Pancreas (tissue), 10 donors: ENCODE data around the gene ZBTB20. TPM values are rescaled to one million over a fixed set of nuclear protein-coding genes. Genes with fewer than 3 reads are reported as not detected.

ENCODE experiments used
- ATAC-seq, 4 donors: fragments of 200-7000 bp; cut with Tn5 transposase; one replicate each; pipeline versions ENCODE4 v1.8.0 to v1.9.1; 2020; ENCODE audit warnings: mild to moderate bottlenecking in 4 of 4, moderate library complexity in 4 of 4
- DNase-seq, 6 donors: peaks; one replicate each; pipeline ENCODE4 v3.0.0-alpha.2; 2020
- FAIRE-seq: peaks from 2 replicates; lab custom pipeline; 2012; peaks lifted over from hg19 to GRCh38; lab: Jason Lieb, UNC
- H3K27ac ChIP-seq, 4 donors: fragments of 200-600 bp; sonication (generic); 1 replicate in 3 of 4; 2 replicates in 1 of 4; pipeline versions ENCODE4 v1.5.0 to v1.8.0; 2020
- H3K27me3 ChIP-seq, 4 donors: fragments of 200-600 bp; one replicate each; pipeline ENCODE4 v1.8.0; 2021
- H3K36me3 ChIP-seq, 3 donors: fragments of 200-600 bp; sonication (generic) in 1 of 3; one replicate each; pipeline versions ENCODE4 v1.5.0 to v1.8.0; 2020 to 2021
- H3K4me1 ChIP-seq, 3 donors: fragments of 200-600 bp; one replicate each; pipeline ENCODE4 v1.8.0; 2021
- H3K4me3 ChIP-seq, 4 donors: fragments of 200-600 bp; sonication (generic) in 2 of 4; one replicate each; pipeline versions ENCODE4 v1.5.0 to v1.8.0; 2020 to 2021
- H3K9me3 ChIP-seq, 4 donors: fragments of 200-600 bp; one replicate each; pipeline ENCODE4 v1.8.0; 2021
- CTCF ChIP-seq, 4 donors: fragments of 200-600 bp; sonication (generic) in 3 of 4; IDR thresholded peaks; one replicate each; pipeline versions ENCODE4 v1.5.0 to v1.8.0; 2021; ENCODE audit warnings: antibody characterized with exemption in 4 of 4
- WGBS, 2 donors: extraction: QIAGEN DNeasy Blood & Tissue Kit; methylation state at CpG; one replicate each; pipeline ENCODE4 v1.1.7; 2013; 5-methylcytosine and 5-hydroxymethylcytosine counted together
- intact Hi-C, 3 donors: fragments of 100-400 bp; cut with DNase I; formaldehyde crosslinking; loops; one replicate each; pipeline versions ENCODE4 v1.11.1 to v1.14.2; 2022
- polyA plus RNA-seq, 2 donors: library from polyadenylated mRNA; stranded (reverse); fragments of 200-250 nt; gene quantifications; one replicate each; pipeline ENCODE4 v1.2.3, GENCODE V29; 2013
- total RNA-seq, 6 donors: library from RNA; stranded (reverse); fragmentation: NEBNext Ultra II Directional in 4 of 6; extraction: Animal tissue kit (Norgen Biotek cat#: 25700) in 4 of 6; gene quantifications; one replicate each; pipeline versions ENCODE4 v1.2.1 to v1.2.4, GENCODE V29; 2021 to 2023
- donor health status: healthy with polysubstance abuse.
- donor health status: DM: no; HTN: no; CAD: no; lungs with moderate emphysema.
- donor health status: DM: no; HTN: no; CAD: no.
- donor health status: control.
- donor health status: control.
- donor health status: Bipolar disorder and iron deficiency.
- donor health status: DM: yes; HTN: yes; CAD: no.
- donor health status: DM: no; HTN: no; CAD: no.
- donor health status: DM: no; HTN: no; CAD: no.
- donor health status: DM: yes; HTN: yes; CAD: no.

The ZBTB20 gene
- total and polyA plus RNA-seq, 8 donors = 1.3 to 81.5 (median 43.7) TPM

DNA sequence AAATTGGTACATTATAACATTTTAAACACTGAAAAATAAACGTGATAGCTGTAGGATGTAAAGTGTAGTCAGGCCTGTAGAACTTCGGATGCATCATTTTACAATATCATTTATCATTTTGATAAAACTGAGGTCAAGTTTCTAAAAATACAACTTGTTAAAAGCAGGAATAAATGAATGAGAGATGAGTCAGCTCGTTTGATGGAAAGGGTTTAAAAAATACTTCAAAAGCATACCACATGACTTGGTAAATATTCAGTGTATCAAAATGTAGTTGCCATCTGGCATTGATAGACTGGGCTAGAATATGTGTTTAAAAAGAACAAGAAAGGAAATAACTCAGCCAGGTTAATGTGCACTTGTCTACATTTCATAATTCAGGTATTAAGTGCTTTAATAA is 496.3 kb downstream of the ZBTB20 start:
- Histone ChIP-seq H3K9me3 (no peaks in the 10 kb centered on the region), H3K4me3 (no peak overlapping the region), H3K4me1 (peaks cover 0 to 7% (median 7%) of the 10 kb centered on the region in 3 donors), H3K27me3 (no peaks in the 10 kb centered on the region), H3K36me3 (no peaks in the 10 kb centered on the region), H3K27ac (peak overlapping the region in 1 of 4 donors; percentile 41)
- intact Hi-C loops = no loop called here
- TF ChIP-seq CTCF (IDR thresholded peaks at IDR 0.05) = no peak
- ATAC-seq = peak in 3 of 4 donors; percentile 44 to 65 (median 60)
- WGBS, 2 donors = 23 to 29% methylated on average over 3 of the region's 3 CpGs
- no peak for DNase-seq
- peak; percentile 9 for FAIRE-seq

- Histone ChIP-seq H3K4me1 (peaks cover 0 to 7% (median 7%) of the 10 kb centered on the region in 3 donors), H3K9me3 (no peaks in the 10 kb centered on the region), H3K27ac (no peak overlapping the region), H3K27me3 (no peaks in the 10 kb centered on the region), H3K36me3 (no peaks in the 10 kb centered on the region), H3K4me3 (no peak overlapping the region)
- FAIRE-seq (no peak), DNase-seq (no peak), ATAC-seq (peak in 2 of 4 donors; percentile 32 to 58)
- intact Hi-C loops = no loop called here
- no peak for TF ChIP-seq CTCF (IDR thresholded peaks at IDR 0.05)
Observed at GRCh38 chr3:114649331-114649730, 497.8 kb downstream of the ZBTB20 start.

DNA sequence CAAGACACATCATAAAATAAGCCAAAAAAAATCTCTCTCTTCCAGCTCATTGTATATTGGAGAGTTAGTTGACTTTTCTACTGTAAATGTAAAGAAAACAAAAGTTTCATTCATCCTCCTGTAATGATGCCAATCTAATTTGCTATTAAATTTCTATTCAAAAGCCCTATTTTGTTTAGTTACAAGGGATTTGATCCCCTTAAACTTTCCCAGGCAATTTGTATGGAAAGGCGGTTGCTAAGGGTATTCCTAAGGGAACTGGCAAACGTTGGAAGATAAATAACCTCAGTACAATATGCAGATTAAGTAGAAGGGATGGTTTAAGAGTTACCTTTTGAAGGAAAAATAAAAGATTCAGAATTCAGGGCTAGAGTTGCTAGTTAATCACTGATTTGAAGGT is 500.6 kb downstream of the ZBTB20 start:
- Histone ChIP-seq H3K4me3 (no peak overlapping the region), H3K36me3 (no peaks in the 10 kb centered on the region), H3K4me1 (peaks cover 0 to 10% (median 7%) of the 10 kb centered on the region in 3 donors), H3K27ac (no peak overlapping the region), H3K27me3 (no peaks in the 10 kb centered on the region), H3K9me3 (no peaks in the 10 kb centered on the region)
- intact Hi-C loops = no loop called here
- no peak for TF ChIP-seq CTCF (IDR thresholded peaks at IDR 0.05)
- FAIRE-seq (no peak), DNase-seq (no peak), ATAC-seq (no peak)
- WGBS, 2 donors = 70 to 76% methylated on average over 2 of the region's 2 CpGs

DNA sequence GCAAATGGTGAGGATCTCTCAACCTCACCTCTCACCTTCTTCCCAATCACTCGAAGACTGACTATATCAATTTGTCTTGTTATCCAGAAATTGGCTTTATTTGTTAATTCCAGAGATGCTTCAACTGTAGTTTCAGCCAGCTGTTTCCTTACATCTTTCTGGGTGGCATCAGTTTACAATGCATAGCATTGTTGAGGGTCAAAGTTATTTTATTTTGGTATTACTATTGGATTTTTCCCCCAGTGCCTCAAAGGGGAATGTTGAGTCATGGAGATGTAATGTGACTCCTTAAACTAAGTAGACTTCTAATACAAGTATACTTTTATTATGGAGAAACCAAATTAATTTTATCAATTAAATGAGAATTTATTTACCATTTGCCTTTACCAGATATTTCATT is 501.7 kb downstream of the ZBTB20 start:
- no peaks in the 10 kb centered on the region for H3K9me3 ChIP-seq
- H3K36me3 ChIP-seq = no peaks in the 10 kb centered on the region
- intact Hi-C loops = no loop called here
- no peaks in the 10 kb centered on the region for H3K27me3 ChIP-seq
- peaks cover 0 to 5% (median 0%) of the 10 kb centered on the region in 3 donors for H3K4me1 ChIP-seq
- 94% methylated on average over 1 of the region's 1 CpG for WGBS, 2 donors
- no peak overlapping the region for H3K27ac ChIP-seq
- no peak for ATAC-seq
- no peak overlapping the region for H3K4me3 ChIP-seq
- TF ChIP-seq CTCF (IDR thresholded peaks at IDR 0.05) = no peak
- FAIRE-seq = no peak
- no peak for DNase-seq

GRCh38 chr3:114644367-114644766 is 502.7 kb downstream of the ZBTB20 start:
- TF ChIP-seq CTCF (IDR thresholded peaks at IDR 0.05) = no peak
- intact Hi-C loops = no loop called here
- FAIRE-seq (no peak), ATAC-seq (no peak), DNase-seq (no peak)
- no peaks in the 10 kb centered on the region for H3K27me3 ChIP-seq
- no peak overlapping the region for H3K27ac ChIP-seq
- H3K36me3 ChIP-seq = no peaks in the 10 kb centered on the region
- no peak overlapping the region for H3K4me3 ChIP-seq
- 94 to 98% methylated on average over 3 of the region's 3 CpGs for WGBS, 2 donors
- H3K4me1 ChIP-seq = peaks cover 0 to 7% (median 0%) of the 10 kb centered on the region in 3 donors
- no peaks in the 10 kb centered on the region for H3K9me3 ChIP-seq
